Activated T-helper 1 cell treated with Interleukin-2 at 50 U/mL for 16 hours (primary cell): Measurements from ENCODE around the gene TMEM87B.

Experiments used
- DNase-seq: peaks from one replicate; pipeline ENCODE4 v3.0.0-alpha.2; 2020; ENCODE audit warnings: low read depth

TMEM87B gene

DNA sequence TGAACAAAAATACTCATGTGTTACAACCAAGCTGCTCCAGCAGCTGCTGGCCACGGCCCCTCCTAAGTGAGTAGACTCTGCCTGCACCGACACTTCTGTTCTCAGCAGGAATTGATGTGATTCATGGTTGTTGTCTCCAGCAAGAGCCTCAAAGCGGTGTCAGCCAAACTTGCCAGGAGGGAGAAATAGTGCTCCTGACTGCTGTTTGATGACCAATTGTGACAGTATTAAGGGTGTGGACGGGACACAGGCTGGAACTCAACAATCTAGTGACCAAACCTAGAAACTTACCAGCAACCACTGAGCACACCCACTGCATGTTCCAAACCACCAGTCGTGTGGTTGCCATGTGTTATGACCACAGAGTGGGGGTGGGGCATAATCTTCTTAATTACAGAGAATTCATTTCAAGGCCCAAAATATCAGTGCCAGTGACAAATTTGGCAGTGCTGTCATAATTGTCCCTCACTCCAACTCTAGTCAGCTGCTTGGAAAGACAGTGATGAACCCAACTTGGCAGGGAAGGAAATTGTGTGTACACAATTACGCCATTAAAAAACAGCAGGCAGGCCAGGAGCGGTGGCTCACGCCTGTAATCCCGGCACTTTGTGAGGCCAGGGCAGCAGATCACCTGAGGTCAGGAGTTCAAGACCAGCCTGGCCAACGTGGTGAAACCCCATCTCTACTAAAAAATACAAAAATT lies 113.5 kb downstream of the TMEM87B start:
- DNase-seq: no peak
